Limb (tissue), 2 donors: ENCODE measurements around the gene RNF151.
"Not testable (repeated sequence)": the region's sequence is repeated elsewhere in the genome, so short reads cannot be mapped to it uniquely, and the experiment has no call there.

ENCODE experiments used
- DNase-seq, 2 donors: peaks; one replicate each; pipeline ENCODE4 v3.0.0-alpha.2; 2016; ENCODE audit errors: extremely low spot score in 2 of 2

The RNF151 gene

GRCh38 chr16:1966460-1966859 lies at the start of gene RNF151:
Gene RNF151 (plus strand): TSS chr16:1966856. CDS start chr16:1966882, 26 bp downstream.
- no peak for DNase-seq

GRCh38 chr16:1917056-1917664 lies 49.5 kb upstream of the RNF151 start:
- peak in 1 of 2 donors; percentile 26 for DNase-seq

GRCh38 chr16:1917665-1918350 lies 48.8 kb upstream of the RNF151 start:
- peak in 1 of 2 donors; percentile 26 for DNase-seq

- peak in 1 of 2 donors; percentile 51 for DNase-seq
Observed at GRCh38 chr16:1918351-1919326, 48.0 kb upstream of the RNF151 start, which contains the start of gene HS3ST6. Gene HS3ST6 (minus strand): TSS chr16:1918415. CDS start chr16:1918323, 92 bp downstream.

- no peak for DNase-seq
Observed at GRCh38 chr16:1919327-1919998, 47.2 kb upstream of the RNF151 start.

GRCh38 chr16:1920122-1920521 lies 46.5 kb upstream of the RNF151 start:
- DNase-seq, result not testable (repeated sequence)

- DNase-seq, result no peak
Observed at GRCh38 chr16:1920727-1921171, 45.9 kb upstream of the RNF151 start.

GRCh38 chr16:1922357-1922756 lies 44.3 kb upstream of the RNF151 start:
- DNase-seq, result no peak

- DNase-seq, result peak; percentile 71 to 72
Observed at GRCh38 chr16:1923299-1924034, 43.2 kb upstream of the RNF151 start.

GRCh38 chr16:1924095-1924494 lies 42.6 kb upstream of the RNF151 start:
- DNase-seq, result no peak

GRCh38 chr16:1926271-1926670 lies 40.4 kb upstream of the RNF151 start:
- DNase-seq, result no peak

GRCh38 chr16:1929105-1929504 lies 37.6 kb upstream of the RNF151 start:
- no peak for DNase-seq

GRCh38 chr16:1929578-1930337 lies 36.9 kb upstream of the RNF151 start:
- peak; percentile 86 to 97 for DNase-seq

- DNase-seq, result peak in 1 of 2 donors; percentile 35
Observed at GRCh38 chr16:1930338-1930720, 36.3 kb upstream of the RNF151 start.

- DNase-seq, result peak in 1 of 2 donors; percentile 24
Observed at GRCh38 chr16:1932050-1933028, 34.3 kb upstream of the RNF151 start.

- peak in 1 of 2 donors; percentile 28 for DNase-seq
Observed at GRCh38 chr16:1933097-1933661, 33.5 kb upstream of the RNF151 start.

GRCh38 chr16:1936945-1937479 lies 29.6 kb upstream of the RNF151 start:
- no peak for DNase-seq

GRCh38 chr16:1938316-1938715 lies 28.3 kb upstream of the RNF151 start:
- no peak for DNase-seq
